ENCODE results near the gene ANKRD17.

Gene ANKRD17

DNA sequence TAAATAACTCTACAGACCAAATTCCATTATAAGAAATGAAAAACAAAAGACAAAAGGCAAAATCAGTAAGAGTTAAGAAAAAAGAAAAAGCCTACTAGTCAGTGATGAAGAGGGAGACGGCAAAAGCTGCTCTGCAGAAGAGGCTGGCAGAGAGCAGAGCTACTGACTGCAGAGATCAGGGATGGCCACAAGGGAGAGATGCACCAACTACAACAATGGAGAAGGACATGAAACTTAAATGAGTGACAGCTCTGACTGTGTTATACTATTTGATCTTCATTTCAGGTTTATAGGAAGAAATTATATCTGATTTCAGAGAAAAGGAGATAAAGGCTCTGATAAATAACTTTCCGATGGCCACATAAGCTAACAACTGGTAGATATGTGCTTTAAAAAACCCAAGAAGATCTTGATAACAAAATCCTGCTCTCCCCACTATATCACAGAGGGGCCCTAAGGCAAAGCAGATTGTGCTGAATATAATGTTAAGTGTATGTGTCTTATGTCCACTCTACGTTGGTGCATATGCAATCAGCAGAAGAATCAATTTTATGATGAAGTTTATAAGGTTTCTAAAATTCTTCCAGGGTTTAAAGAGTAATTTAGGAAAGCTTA lies 130.7 kb downstream of the ANKRD17 start:
- no peak overlapping the region for H3K4me3 ChIP-seq (ENCODE audit: low read depth, low read length)
- TF ChIP-seq, protein P1, sequence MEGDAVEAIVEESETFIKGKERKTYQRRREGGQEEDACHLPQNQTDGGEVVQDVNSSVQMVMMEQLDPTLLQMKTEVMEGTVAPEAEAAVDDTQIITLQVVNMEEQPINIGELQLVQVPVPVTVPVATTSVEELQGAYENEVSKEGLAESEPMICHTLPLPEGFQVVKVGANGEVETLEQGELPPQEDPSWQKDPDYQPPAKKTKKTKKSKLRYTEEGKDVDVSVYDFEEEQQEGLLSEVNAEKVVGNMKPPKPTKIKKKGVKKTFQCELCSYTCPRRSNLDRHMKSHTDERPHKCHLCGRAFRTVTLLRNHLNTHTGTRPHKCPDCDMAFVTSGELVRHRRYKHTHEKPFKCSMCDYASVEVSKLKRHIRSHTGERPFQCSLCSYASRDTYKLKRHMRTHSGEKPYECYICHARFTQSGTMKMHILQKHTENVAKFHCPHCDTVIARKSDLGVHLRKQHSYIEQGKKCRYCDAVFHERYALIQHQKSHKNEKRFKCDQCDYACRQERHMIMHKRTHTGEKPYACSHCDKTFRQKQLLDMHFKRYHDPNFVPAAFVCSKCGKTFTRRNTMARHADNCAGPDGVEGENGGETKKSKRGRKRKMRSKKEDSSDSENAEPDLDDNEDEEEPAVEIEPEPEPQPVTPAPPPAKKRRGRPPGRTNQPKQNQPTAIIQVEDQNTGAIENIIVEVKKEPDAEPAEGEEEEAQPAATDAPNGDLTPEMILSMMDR (IDR thresholded peaks at IDR 0.05; ENCODE audit: low read depth, low read length, missing control alignments): peak; percentile 41
- in situ Hi-C loops (cut with HindIII; ENCODE audit: low sequenced_read_pairs): no loop called here
- no peak for DNase-seq (ENCODE audit: low read depth)

DNA sequence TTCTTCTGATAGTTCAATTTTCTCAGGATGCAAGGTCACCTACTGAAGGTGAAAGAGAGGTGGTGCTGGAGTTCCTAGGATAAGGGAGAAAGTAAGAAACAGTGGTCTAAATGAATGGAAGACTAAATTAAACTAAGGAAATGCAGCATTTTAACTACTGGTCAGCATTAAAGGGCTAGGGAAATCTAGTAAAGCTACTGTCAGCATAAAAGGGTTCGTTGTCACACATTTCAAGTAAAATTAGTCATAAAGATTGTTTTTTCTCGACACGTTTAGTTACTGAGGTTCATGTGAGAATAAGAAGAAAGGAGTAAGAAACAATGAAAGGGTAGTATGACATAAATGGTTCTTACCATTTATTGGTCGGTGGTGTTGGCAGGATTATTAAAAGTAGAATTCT lies 149.1 kb downstream of the ANKRD17 start:
- DNase-seq (ENCODE audit: low read depth): no peak
- TF ChIP-seq, protein P1 (IDR thresholded peaks at IDR 0.05; ENCODE audit: low read depth, low read length, missing control alignments): no peak
- in situ Hi-C loops (cut with HindIII; ENCODE audit: low sequenced_read_pairs): no loop called here
- H3K4me3 ChIP-seq (ENCODE audit: low read depth, low read length): no peak overlapping the region

DNA sequence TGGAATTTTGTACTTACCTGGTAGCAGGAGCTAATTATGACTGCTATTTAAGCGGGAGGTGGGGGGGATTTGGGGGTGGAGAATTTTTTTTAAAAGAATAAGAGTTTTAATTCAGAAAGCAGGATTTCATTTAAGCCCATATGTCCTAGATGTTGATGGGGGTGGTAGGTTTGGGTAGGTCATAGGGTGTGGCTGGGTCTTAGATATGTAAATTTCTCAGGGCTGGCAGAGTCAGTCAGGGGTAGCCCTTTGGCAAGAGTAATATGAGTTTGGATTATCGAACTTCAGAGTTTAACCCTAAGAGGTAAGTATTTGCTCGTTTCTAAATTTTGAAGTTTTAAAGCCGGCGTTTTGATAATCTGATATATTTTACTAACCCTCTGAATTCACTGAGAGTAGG lies 153.9 kb downstream of the ANKRD17 start:
- DNase-seq (ENCODE audit: low read depth): no peak
- in situ Hi-C loops (cut with HindIII; ENCODE audit: low sequenced_read_pairs): no loop called here
- H3K4me3 ChIP-seq (ENCODE audit: low read depth, low read length): no peak overlapping the region
- TF ChIP-seq, protein P1 (IDR thresholded peaks at IDR 0.05; ENCODE audit: low read depth, low read length, missing control alignments): no peak

DNA sequence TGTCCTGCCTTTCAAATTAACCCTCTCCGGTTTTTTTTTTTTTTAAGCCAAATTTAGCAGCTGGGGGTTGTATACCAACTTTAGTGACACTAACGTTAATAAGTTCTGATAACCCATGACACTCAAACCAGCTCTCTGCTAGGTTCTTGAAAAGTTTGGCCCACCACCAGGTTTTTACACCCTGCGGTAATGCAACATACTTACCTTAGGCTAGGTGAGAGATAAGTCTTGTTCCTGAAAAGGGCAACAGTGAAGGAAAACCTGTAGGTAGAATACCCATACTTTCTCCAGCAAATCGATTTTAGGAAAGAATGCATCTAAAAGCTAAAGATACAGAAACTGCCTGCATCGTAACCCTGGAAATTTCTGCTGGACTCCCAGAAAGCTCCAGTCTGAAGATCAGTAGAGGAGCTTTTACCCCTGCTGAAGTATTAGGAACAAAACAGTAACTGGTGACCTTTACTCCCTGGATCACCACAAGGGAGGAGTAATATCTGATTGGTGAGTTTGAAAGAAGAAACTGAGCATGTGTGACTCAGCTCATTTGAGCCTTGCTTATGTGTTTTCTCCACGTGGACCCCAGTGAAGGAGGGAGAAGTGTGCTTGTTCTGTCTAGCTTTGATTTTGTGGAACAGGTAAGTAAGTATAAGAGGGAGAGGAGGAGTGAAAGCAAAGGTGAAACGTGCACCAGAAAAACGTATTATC lies 154.6 kb downstream of the ANKRD17 start:
- in situ Hi-C loops (cut with HindIII; ENCODE audit: low sequenced_read_pairs): no loop called here
- no peak for DNase-seq (ENCODE audit: low read depth)
- TF ChIP-seq, protein P1 (IDR thresholded peaks at IDR 0.05; ENCODE audit: low read depth, low read length, missing control alignments): no peak
- H3K4me3 ChIP-seq (ENCODE audit: low read depth, low read length): no peak overlapping the region

DNA sequence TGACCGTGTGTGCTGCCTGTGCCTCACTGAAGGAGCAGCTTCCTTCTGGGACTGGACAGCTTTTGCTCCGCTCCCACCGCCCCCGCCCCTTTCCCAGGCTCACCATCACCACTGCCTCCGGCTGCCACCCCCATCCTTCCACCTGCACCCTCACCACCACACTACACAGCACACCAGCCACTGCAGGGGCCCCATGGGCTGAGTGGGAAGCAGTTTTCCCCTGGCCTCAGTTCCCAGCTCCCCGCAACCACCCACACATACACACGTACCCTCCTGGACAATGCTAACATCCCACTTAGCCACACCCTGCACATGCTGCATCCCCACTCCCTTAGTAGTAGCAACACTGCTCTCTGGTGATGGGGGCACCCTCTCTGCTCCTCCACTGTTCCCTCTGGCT lies 159.5 kb downstream of the ANKRD17 start:
- in situ Hi-C loops (cut with HindIII; ENCODE audit: low sequenced_read_pairs): no loop called here
- H3K4me3 ChIP-seq (ENCODE audit: low read depth, low read length): no peak overlapping the region
- TF ChIP-seq, protein P1 (IDR thresholded peaks at IDR 0.05; ENCODE audit: low read depth, low read length, missing control alignments): no peak
- no peak for DNase-seq (ENCODE audit: low read depth)

DNA sequence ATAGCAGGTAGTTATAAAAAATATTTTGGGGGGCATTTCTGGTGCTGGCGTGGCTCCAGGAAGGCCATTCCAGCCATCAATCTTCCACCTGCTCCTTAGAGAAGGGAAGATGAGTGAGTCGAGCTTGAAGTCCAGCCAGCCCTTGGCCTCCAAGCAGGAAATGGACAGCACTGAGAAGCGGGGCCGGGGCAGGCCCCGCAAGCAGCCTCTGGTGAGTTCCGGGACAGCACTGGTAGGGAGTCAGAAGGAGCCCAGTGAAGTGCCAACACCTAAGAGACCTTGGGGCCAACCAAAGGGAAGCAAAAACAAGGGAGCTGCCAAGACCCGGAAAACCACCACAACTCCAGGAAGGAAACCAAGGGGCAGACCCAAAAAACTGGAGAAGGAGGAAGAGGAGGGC lies 159.9 kb downstream of the ANKRD17 start:
- TF ChIP-seq, protein P1 (IDR thresholded peaks at IDR 0.05; ENCODE audit: low read depth, low read length, missing control alignments): no peak
- no peak overlapping the region for H3K4me3 ChIP-seq (ENCODE audit: low read depth, low read length)
- DNase-seq (ENCODE audit: low read depth): no peak
- in situ Hi-C loops (cut with HindIII; ENCODE audit: low sequenced_read_pairs): no loop called here

Measured in astrocyte of the cerebellum (primary cell).